GM21447 (cell line): ENCODE results near the gene TMEM18.
"Not testable (repeated sequence)": the region's sequence is repeated elsewhere in the genome, so short reads cannot be mapped to it uniquely, and the experiment has no call there.

Experiments used
- ATAC-seq: cut with Tn5 transposase; IDR thresholded peaks from one replicate; pipeline ENCODE4 v1.9.1; 2021; ENCODE audit not compliant: unreplicated experiment

Gene TMEM18

DNA sequence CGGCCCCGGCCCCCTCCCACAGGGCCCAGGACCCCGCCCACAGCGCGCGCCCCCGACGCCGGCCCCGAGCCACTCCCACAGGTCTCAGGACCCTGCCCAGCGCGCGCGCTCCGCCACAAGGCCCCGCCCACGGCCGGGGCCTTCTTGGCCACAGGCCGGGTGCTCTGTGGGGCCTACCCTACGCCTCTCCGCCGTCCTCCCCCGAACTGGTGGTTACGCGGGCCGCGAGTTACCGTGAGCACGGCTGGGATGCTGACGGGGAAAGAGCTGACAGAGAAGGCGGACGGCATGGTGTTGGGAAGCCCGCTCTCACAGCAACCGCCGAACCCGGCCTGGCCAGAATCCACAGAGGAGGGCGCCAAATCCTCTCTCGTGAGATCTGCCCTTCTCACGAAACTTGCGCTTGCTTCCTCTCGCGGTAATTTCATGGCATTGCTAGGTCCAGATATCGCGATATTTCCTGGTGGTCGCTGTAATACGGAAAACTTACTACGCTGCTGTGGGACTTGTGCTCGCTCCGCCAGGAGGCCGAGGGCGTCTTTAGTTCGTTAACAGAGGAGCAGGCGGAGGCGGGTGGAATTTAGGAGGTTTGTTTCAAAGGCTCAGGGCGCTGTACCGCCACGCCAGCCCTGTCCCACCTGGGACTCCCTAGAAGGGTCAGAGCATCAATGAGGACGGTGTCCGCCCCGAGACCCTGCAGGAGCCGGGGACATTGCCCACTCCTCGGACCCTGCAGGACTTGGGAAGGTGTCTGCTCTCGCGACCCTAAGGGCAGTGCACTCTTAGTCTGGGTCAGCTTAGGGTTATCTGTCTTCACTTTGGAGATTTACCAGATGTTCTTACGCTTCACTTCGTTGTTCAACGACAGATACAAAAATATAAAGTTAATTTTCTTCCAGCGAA, at the start of gene TMEM18:
Gene TMEM18 (minus strand): TSS at position 351 of the 903 bp plus-strand sequence. CDS start 61 bp downstream, at position 290.
- peak; percentile 55 for ATAC-seq

DNA sequence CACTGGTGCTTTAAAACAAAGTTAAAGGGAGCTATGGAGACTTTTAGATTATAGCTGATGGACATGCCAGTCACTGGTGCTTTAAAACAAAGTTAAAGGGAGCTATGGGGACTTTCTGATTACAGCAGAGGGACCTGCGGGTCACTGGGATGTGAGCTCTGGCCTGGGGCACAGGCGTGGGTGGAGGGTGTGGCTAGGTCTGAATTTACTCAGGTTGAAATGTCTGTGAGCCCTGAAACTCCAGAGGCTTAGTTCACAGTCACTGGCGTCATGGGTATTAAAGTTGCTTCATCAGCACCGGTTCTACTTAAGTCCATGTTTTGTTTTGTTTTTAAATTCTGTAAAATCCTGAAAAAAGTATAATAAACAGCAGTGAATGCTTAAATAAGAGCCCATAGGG, 49.0 kb upstream of the TMEM18 start:
- peak; percentile 75 for ATAC-seq

DNA sequence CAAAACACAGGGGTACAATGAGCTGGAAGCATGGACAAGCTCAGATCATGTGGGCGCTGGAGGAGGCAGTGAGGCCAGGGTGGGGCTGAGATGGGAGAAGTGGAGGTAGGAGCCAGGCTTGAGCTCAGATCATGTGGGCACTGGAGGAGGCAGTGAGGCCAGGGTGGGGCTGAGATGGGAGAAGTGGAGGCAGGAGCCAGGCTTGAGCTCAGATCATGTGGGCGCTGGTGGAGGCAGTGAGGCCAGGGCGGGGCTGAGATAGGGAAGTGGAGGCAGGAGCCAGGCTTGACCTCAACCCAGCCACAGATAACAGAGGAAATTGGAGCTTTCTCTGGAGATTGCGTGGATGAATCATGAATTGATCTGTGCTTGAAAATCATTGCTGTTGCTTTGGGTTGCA, 48.3 kb upstream of the TMEM18 start:
- ATAC-seq, result no peak

DNA sequence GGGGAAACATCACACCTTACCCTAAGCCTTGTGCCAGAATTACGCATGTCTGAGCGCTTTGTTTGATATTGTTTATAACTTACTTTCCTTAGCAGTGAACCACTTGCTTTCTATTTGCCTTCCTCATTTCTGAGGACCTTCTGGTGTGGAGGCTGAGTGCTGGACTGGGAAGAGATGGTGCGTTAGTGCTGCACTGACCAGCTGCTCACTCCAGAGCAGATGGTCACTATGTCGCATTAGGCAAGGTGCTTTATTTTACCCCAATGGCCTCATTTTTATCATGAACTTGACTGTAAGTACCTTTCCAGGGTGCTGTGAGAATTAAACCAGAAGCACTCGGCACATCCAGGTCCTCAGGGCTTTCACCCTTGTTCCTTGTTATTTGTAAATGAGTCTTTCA, 46.6 kb upstream of the TMEM18 start:
- ATAC-seq, result no peak

DNA sequence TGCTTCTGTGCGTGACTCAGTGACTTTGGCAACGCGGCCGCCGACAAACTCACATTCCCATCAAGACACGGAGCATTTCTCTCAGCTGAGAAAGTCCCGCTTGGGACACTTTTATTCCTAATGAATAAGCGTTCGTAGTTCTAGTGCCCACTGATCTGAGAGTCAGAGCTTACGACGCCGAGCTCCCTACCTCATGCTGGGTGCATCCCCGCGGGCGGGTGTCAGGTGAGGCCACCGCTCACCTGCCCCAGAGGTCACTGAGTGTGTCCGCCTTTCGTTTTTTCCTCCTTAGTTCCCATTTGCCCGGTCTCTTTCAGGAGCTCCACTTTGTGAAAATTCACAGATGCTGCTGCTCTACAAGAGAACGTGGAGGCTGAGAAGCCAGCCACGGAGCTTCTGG, 43.6 kb upstream of the TMEM18 start:
- ATAC-seq, result no peak

DNA sequence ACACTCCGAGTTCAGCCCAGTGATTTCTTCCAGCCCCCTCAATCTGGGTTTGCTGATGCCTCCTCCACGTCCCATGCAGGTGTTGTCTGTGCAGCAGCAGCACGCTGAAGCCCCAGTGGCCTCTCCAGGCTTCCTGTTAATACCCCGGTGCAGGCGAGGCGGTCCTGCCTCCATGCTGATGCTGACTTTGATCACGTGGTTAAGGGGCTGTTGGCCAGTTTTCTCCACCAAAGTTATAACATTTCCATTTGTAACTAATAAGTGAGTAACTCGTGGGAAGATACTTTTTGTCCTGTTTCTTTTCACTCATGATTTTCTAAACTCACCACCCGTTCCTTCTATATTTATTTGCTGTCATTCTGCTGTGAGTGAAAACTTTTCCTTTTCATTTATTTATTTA, 42.5 kb upstream of the TMEM18 start:
- no peak for ATAC-seq

DNA sequence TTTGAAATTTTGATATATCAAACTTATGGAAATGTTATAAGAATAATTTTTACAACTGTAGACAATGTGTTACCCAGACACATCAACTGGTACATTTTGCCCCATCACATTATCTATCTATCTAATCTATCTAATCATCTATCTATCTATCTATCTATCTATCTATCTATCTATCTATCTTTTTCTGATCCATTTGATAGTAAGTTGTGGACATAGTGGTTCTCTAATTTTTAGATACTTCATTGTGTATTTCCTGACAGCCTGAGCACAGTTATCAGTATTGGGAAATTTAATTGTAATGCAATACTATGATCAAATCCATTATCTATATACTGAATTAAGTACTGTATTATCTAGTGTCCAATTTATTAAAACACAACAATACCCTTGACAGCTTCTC, 42.0 kb upstream of the TMEM18 start:
- no peak for ATAC-seq

DNA sequence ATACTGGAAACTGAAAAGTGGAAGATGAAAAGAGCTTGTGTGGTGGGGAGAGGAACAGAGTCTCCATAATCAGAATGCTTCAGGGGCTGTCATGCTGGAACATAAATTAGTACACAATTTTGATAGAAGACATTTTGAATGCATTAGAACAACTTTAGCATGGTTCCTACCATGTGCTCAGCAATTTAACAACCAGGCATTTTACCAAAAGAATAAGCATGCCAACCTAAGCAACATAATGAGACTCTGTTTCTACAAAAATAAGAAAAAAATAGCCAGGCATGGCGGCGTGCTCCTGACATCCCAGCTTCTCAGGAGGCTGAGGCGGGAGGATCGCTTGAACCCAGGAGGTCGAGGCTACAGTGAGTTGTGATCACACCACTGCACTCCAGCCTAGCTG, 40.5 kb upstream of the TMEM18 start:
- ATAC-seq, result no peak

DNA sequence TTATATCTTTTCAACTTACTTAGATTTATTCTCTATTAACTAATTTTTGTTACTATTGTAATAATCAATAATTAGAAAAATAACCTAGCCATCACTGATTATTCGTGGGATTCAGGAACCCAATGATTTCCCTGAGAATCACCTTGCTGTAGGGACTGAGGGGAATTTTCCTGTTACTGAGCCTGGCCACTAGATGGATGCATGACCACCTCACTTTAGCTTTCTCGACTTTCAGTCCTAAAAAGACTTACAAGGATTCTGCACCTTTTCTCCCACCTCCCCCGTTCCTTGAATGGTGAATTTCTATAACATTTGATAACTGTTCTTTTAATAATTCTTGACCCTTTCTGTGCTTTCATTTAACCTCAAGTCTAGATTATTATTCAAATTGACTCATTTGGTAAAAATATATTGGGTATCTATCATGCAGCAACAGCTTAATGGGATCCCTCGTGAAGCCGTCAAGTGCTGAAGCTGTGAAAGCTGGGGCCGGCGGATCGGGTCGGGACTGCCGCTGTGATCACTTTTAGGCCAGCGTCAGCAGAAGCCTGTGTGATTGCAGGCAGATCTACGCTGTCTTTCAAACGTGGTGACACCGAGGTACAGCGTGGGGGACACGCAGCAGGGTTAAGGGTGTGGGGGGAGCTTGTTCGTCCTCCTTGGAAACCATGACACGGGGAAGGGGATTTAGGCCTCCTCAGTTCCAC, 38.8 kb upstream of the TMEM18 start:
- no peak for ATAC-seq

DNA sequence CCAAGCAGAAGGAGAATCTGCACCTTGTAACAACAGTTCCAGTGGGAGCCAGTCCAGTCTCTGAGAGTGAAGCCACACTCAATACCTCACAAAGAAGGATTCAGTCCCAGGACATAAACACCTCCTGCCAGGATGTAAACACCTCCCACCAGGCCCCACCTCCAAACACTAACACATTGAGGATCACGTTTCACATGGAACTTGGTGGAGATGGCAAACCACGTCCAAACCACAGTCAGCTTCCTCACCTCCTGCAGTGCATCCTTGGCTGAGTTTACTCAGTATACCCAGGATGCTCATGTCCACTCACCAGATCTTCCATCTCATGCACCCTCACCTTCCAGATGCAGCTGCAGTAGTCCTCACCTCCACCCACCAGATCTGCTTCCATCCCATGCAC, 37.8 kb upstream of the TMEM18 start:
- ATAC-seq, result no peak

DNA sequence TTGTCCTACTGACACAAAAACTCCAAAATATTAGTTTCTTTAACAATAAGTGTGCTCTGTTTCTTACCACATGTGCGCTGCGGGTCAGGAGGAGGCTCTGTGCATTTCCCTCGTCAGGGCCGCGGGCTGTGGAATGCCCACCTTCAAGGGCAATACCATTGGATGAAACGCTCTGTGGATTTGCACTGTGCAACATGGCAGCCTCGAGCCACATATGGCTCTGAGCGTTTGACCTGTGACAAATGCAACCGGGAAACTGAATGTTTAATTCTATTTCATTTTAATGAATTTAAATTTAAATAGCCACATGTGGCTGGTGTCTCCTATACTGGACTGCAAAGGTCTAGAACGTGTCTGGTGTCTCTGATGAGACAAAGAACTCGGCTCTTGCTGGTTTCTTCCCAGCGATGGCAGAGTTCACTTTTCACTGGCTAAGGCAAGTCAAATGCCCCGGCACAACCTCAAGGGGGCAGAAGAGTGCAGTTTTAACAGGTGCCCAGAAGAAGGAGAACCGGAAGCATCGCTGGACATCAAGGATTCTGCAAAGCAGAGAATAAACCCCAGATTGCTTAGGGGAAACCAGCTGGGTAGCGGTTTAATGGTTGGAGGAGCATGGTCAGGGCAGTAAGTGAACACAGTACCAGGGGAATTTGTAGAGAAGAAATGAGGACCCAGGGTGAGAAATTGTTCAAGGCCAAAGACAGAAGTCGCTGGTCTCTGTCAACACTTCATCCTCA, 37.0 kb upstream of the TMEM18 start:
- ATAC-seq, result peak; percentile 100

DNA sequence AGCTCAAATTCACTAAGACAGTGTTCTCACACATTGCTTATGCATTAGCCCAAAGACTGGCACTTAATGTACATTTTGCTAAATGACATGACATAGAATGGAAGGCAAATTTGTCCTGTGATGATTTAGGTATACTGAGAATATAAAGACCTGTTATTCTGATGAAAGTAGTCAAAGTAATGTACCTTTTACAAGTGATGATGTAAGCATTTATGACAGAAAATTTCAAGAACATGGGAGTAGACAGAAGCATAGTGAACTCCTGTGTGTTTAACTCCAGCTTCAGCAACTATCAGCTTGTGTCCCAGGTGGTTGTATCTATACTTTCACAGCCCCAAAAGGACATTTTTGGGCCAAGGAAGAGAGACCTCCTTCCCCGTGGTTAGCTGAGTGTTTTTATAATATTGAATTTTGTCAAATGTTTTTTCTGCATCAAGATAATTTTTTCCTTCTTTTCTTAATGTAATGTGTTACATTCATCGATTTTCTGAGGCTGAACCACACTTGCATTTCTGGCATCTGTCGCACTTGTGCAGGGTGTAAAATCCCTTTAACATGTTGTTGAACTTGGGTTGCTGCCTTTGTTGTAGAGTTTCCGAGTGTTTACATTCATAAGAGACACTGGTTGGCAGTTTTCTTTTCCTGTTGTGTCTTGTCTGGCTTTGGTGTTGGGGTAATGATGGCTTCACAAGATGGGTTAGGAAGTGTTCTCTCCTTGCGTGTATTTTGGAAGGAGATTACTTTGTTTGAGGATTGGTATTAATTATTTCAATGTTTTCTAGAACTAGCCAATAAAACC, 33.9 kb upstream of the TMEM18 start:
- no peak for ATAC-seq

DNA sequence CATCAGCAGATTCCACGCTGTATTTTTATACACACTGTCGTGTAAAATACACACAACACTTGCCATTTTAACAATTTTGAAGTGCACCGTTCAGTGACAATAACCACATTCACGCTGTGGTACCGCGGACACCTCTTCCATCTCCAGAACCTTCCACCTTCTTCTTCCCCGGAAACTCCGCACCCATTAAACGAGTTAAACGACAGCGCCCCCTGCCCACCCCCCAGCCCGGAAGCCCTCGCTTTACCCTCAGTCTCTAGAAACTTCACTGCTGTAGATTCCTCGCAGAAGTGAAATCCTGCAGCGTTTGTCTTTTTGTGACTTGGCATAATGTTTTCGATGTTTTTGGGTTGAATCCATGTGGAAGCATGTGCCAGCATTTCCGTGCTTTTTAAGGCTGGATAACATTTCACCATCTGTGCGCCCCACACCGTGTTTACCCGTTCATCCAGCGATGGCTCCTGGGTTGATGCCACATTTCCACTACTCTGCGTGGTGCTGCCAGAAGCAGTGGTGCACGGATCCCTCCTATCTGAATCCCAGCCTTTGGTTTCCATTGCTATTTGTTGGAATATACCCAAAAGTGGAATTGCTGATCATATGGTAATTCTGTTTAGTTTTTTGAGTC, 32.0 kb upstream of the TMEM18 start:
- no peak for ATAC-seq

DNA sequence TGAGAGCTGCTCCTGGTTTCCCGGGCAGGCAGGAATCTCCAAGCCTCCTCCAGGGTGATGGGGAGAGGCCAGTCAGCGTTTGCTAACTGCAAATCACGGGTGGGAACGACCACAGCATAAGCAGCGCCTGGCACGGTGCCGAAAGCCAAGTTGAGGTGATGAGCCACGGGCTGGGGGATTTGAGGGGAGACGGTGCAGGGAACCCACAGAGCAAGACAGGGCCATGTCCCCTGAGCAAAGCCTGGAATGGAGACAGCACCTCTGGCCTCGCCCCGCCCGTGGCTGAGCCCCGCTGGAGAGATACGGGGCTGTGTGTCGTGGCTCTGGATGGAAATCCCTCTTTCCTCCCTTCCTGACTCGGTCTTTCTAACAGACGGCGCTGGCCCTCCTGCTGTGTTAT, 31.5 kb upstream of the TMEM18 start:
- no peak for ATAC-seq

DNA sequence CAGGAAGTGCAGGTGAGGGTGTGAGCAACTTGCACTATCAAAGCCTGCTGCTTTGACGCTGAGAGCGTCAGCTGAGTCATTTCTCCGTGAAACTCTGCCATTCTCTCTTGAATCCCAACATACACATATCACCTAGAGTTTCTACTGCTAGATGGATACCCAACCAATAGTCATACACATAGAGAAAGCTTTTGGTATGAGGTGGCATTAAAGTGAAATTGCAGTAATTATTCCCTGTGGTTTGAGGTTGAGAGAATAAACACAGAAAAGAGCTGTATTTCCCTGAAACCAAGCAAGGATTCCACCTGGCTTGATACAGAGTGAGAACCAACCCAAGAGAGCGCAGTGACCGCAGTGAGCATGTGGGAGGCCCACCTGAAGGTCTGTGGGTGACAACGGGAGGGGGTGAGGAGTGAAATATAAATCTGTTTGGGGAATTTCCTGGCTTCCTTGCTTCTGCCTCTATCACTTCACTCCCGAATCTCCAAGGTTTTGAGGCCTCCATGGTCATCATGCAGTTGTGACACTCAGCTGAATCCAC, 28.8 kb upstream of the TMEM18 start:
- ATAC-seq, result peak; percentile 92

DNA sequence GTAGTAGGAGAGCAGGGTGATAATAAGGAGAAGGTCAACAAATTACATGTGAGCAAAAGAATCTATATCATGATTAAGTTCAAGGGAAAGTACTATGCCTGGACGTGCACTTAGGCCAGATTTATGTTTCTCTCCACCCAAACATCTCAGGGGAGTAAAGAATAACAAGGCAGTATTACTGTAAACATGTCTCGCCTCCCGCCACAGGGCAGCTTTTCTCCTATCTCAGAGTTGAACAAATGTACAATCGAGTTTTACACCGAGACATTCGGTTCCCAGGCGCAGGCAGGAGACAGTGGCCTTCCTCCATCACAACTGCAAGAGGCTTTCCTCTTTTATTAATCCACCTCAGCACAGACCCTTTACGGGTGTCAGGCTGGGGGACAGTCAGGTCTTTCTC, 25.6 kb upstream of the TMEM18 start:
- ATAC-seq, result not testable (repeated sequence)

DNA sequence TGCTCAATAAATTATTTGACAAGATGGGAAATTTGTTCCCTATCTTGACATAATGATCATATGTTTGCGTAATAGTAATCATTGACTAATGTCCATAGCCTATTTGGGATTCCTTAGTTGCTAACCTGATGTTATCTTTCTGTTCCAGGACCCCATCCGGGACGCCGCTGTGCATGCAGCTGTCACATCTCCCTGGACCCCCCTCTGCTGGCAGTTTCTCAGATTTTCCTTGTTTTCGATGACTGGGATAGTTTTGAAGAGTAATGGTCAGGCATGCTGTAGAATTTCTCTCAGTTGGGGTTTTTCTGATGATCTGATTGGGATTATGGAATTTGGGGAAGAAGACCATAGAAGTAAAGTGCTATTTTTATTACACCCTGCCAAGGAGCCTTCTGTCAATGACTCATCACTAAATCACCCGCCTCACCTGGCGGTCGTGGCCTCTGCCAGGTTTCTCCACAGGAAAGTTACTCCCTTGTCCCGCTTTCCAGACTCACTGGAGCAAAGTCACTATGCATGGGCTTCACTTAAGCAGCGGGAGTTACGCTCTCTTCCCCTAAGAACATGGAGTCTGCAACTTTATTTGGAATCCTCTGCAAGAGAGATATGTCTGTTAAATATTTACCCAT, 19.9 kb upstream of the TMEM18 start:
- no peak for ATAC-seq

DNA sequence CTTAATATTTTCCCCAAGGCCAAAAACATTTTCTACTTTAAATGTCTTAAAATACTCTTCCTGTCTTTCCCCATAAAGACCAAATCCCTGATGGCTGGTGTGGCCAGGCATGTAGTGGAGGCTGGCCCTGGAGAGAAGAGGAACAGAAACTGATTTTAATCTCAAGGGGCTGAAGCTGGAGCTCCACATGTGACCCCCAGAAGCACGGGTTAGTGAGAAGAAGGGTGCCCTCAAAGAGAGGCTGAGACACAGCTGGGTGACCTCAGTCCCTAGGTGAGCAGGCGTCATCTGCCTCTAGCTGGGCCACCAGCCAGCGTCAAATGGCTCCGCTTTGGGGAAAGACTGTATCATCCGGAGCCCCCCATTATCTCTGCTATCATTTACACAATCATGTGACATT, 19.3 kb upstream of the TMEM18 start:
- peak; percentile 99 for ATAC-seq

DNA sequence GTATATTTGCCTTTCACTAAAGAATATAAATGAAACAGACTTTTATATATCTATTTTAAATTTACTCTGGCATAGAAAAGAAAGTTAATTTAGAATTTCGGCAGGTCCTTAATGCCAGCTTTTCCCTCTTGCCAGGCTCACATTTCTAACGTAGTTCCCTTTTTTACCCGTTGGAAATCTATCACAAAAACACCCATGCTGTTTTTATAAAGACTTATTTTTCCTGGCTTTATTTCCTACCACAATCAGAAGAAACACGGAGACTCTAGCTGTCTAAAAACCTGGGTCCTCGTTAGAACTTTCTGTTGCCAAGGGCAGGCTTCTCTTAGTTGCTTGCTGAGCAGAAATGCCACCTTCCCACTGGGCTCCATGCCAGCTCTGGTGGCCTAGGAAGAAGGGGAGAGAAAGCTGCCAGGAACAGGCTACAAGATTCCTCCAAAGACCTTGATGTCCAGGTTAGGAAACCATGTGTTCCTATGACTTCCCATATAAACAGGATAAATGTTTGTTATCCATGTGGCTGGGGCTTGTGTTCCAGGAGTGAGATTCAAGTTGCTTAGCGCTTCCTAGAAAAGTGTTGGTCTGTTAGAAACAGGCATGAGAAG, 17.8 kb upstream of the TMEM18 start:
- ATAC-seq, result no peak
